ENCODE data around the gene DYRK3. TPM values are rescaled to one million over a fixed set of nuclear protein-coding genes. Genes with fewer than 3 reads are reported as not detected.

Gene DYRK3
- total RNA-seq = 41.4 and 62.4 TPM in 2 replicates

GRCh38 chr1:206635080-206635977 is at the start of gene DYRK3:
DYRK3 (plus strand) TSS chr1:206635536; CDS start chr1:206635704, 168 bp downstream.

GRCh38 chr1:206612129-206612876 is 23.0 kb upstream of the DYRK3 start, which contains the start of gene EIF2D:
EIF2D (minus strand) TSS chr1:206612465; CDS start chr1:206612342, 123 bp downstream.

GRCh38 chr1:206684478-206685333 is 49.4 kb downstream of the DYRK3 start, which contains the start of gene MAPKAPK2:
MAPKAPK2 (plus strand) TSS chr1:206684905; CDS start chr1:206685230, 325 bp downstream.

Other genes with a start within 250 kb of the DYRK3 start
- gene IKBKE, start 165.1 kb upstream of the DYRK3 start, total RNA-seq = 42.7 and 51.4 TPM in 2 replicates
- 0.72 and 5.5 TPM in 2 replicates for gene RASSF5, start 128.0 kb upstream of the DYRK3 start, total RNA-seq
- gene EIF2D, start 23.1 kb upstream of the DYRK3 start, total RNA-seq = 49.5 and 57.1 TPM in 2 replicates
- 65.9 and 76.2 TPM in 2 replicates for gene MAPKAPK2, start 49.4 kb downstream of the DYRK3 start, total RNA-seq
- 0.14 and 1.8 TPM in 2 replicates for gene IL19, start 135.2 kb downstream of the DYRK3 start, total RNA-seq
- 0.22 and 0.86 TPM in 2 replicates for gene IL10, start 137.0 kb downstream of the DYRK3 start, total RNA-seq
- 0.29 and 0.44 TPM in 2 replicates for gene IL20, start 230.1 kb downstream of the DYRK3 start, total RNA-seq

Data from placental pericyte (primary cell).